C4-2B (cell line): Measurements from ENCODE around the gene AIFM2.

Source experiments
- ZFX ChIP-seq: fragments of 450-650 bp; IDR thresholded peaks from 2 replicates; pipeline ENCODE4 v1.6.1; 2017
- TF ChIP-seq, protein P1 (sequence below): fragments of 450-650 bp; conservative IDR thresholded peaks from 2 replicates; pipeline ENCODE4 v1.5.1; 2017; ENCODE audit warnings: mild to moderate bottlenecking

DNA sequence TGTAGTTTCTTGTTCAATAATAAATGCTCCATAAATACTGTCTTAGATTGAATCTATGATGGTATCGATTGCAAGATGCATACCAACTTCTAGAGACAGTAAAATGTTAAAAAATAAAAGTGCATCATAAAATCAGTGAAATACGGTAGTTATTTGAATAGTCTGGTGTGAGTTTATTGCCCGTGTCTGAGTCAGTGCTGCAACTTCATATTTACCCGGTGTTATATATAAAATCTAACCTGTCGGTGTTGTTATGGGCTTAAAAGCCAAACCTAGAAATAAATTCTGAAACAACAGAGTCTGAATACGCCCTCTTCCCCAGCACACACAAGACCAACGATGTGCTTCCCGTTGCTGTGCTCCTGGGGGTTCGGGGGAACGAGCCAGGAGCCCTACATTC is 63.7 kb downstream of the AIFM2 start:
- TF ChIP-seq, protein P1, sequence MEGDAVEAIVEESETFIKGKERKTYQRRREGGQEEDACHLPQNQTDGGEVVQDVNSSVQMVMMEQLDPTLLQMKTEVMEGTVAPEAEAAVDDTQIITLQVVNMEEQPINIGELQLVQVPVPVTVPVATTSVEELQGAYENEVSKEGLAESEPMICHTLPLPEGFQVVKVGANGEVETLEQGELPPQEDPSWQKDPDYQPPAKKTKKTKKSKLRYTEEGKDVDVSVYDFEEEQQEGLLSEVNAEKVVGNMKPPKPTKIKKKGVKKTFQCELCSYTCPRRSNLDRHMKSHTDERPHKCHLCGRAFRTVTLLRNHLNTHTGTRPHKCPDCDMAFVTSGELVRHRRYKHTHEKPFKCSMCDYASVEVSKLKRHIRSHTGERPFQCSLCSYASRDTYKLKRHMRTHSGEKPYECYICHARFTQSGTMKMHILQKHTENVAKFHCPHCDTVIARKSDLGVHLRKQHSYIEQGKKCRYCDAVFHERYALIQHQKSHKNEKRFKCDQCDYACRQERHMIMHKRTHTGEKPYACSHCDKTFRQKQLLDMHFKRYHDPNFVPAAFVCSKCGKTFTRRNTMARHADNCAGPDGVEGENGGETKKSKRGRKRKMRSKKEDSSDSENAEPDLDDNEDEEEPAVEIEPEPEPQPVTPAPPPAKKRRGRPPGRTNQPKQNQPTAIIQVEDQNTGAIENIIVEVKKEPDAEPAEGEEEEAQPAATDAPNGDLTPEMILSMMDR, result no peak
- TF ChIP-seq ZFX, result no peak
